DMS53 treated with DMSO at 0.1 percent for 48 hours (cell line): ENCODE results near the gene IL21R.
"Not testable (repeated sequence)": the region's sequence is repeated elsewhere in the genome, so short reads cannot be mapped to it uniquely, and the experiment has no call there.

ENCODE experiments used
- DNase-seq: peaks from one replicate; lab custom pipeline; 2025; ENCODE audit not compliant: unreplicated experiment; lab: John Stamatoyannopoulos, UW

The IL21R gene

DNA sequence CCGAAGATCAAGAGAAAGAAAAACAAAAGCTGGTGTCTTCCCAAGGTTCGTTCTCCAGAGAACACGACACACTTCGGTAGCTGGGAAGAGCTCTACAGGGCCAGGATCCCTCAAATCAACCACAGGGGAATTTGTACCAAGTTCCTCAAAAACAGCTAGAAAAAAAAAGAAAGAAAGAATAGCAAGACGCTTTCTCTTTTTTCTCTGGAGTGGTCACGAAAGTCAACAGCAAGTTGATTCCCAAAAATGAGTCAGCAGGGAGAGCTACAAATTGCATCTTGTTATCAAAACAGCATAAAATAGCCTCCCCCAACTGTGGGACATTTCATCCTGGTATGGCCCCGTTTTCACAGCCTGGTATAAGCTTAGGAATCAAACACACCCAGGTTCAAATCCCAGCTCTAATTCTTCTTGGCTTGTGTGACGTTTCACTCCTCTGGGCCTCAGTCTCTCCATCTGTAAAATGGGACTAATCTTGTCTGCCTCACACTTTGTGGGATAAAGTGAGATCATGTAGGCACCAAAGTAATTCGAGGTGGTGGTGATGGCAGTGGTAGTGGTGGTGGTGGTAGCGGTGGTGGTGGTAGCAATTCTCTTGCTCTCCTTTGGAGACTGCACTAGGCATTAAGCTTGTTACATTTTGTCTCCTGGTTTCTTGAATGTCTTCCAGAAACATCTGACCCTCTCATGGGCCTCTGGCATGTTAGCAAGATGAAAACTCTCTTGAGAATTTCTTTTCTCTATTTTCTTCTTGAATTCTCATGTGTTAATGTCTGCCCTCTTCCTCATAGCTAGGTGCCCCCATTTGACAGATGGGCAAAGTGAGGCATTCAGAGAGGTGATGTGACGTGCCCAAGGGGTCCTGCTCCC is 988 bp upstream of the IL21R start:
- no peak for DNase-seq

DNA sequence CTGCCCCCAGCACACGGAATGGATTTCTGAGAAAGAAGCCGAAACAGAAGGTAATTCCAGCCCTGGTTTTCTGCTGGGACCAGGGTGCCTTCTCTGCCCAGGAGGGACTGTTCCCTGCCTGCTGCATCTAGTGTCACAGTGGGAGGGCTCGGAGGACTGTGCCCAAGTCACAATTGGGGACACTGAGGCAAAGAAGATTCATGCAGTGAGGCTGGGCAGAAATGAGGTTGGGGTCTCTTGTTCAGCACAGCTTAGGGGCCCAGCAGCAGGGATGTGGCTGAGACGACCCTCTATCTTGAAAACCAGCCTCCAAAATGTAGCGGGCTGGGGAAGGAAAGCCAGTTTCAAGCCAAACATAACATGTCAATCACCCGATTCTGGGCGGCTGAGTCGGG is 592 bp downstream of the IL21R start:
- no peak for DNase-seq

DNA sequence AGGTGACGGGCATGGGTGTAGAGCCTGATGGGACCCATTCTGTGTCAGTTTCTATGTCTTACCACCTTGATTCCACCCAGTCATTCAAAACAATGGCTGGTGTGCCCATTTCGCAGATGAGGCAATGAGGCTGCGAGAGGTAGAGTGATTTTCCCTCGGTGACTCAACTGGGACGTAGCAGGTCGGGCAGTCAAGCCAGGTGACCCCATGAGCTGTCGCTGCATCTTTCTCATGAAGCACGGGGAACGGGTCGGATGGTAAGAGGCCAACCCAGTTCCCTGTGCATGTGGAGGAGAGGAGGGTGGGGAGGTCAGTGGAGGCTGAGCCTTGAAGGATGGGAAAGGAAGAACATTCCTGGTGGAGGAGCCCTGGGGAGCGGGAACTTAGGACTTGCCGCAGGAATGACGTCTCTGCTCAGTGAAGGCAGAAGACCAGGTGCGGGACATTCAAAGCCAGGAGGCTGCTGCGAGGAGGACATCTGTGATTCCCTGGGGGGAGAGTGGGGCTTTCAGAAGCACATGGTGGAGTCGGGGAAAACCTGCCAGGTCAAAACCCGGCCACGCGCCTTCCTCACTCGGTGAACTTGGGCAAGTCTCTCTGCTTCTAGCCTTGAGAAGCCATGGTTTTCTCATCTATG is 1.1 kb downstream of the IL21R start:
- no peak for DNase-seq

DNA sequence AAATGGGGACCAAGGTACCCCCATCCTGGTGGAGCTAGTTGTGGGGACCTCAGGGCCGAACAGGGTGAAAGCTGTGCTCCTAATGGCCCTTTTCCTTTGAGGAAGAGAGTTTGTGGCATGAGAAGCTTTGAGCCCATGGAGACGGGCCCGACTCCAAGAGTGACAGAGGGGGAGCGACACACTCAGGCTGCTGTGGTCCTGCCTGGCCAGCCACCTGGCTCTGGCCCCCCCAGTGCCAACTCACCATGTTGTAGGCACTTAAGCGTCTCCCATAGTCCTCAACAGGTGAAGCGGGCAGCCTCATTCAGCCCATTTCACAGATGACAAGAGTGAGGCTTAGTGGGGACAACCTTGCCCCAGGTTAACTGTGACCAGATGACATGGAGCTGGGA is 1.6 kb downstream of the IL21R start:
- no peak for DNase-seq

DNA sequence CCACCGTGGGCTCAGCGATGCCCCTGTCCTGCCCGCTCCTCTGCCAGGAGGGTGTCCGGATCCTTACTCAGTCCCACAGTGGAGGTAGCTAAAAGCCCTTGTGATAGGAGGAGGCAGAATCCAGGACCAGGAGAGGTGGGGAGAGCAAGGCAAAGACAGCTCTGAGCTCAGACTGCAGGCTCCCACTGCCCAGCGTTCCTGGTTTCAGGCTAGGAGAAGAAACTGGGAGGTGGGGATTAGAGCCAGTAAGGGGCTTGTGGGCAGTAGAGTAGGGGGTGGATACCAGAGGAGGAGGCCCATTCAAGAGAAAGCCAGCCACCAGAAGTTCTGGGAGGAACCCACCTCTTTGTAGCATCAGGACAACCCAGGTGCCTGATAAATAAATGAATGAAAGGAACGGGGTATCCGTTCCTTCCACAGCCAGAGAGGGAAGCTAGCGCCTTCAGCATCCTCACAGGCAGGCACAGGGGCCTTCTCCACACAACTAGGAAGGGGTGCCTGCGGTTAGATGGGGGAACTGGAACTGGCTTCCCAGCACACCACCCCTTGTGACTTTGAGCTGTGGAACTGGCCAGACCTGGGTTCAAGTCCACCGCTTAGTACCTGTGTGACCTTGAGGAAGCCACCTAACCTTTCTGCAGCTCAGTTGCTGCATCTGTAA is 2.3 kb downstream of the IL21R start:
- DNase-seq, result no peak

- no peak for DNase-seq
These were observed 3.8 kb downstream of the IL21R start for GRCh38 chr16:27405546-27406451.

GRCh38 chr16:27406511-27407128 is 4.6 kb downstream of the IL21R start:
- no peak for DNase-seq

GRCh38 chr16:27407133-27407532 is 5.2 kb downstream of the IL21R start:
- DNase-seq, result no peak

- DNase-seq, result no peak
These were observed 6.1 kb downstream of the IL21R start for GRCh38 chr16:27408012-27408601.

DNA sequence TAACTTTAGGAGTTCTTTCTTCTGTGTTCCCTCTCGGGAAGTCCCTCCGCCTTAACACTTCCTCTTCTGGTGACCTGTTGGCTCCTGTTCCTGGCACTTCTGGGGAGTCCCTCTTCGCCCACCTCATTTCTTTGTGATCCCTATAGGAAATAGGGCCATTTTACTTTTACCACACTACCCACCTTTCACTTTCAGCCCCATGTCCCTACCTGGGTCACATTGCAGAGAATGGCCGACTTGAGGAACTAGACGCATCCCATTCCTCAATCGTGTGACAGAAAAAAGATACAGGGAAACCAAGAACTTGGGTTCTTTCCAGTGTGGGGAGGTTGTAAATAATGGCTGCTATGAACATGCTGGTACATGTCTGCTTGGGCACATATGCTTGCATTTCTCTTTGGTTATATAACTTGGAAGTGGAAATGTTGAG is 6.6 kb downstream of the IL21R start:
- DNase-seq, result no peak

GRCh38 chr16:27409958-27410357 is 8.0 kb downstream of the IL21R start:
- DNase-seq, result not testable (repeated sequence)

DNA sequence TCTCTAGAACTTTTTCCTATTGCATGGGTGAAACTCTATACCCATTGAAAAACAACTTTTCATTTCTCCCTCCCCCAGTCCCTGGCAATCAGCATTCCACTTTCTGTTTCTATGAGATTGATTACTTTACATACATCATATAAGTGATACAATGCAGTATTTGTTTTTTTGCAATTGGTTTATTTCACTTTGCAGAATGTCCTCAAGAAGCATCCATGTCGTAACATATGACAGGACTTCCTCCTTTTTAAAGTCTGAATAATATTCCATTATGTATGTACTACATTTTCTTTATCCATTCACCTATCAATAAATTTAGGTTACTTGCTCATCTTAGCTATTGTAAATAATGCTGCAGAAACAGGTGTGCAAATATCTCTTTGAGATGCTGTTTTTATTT is 8.8 kb downstream of the IL21R start:
- no peak for DNase-seq

DNA sequence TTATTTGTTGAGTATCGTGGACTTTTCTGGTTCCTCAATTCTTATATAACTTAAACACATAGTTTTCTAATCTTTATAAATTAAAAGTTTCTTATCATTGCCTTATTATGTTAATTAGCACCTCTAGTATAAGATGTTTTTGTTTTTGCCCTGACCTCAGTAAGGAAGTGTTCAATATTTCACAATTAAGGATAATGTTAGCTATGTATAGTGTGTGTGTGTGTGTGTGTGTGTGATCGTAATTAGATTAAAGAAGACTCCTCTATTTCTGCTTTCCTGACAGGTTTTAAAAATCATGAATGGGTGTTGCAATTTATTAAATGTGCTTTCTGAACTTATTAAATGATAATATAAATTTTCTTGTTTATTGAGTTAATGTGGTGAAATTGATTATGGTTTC is 12.0 kb downstream of the IL21R start:
- no peak for DNase-seq

DNA sequence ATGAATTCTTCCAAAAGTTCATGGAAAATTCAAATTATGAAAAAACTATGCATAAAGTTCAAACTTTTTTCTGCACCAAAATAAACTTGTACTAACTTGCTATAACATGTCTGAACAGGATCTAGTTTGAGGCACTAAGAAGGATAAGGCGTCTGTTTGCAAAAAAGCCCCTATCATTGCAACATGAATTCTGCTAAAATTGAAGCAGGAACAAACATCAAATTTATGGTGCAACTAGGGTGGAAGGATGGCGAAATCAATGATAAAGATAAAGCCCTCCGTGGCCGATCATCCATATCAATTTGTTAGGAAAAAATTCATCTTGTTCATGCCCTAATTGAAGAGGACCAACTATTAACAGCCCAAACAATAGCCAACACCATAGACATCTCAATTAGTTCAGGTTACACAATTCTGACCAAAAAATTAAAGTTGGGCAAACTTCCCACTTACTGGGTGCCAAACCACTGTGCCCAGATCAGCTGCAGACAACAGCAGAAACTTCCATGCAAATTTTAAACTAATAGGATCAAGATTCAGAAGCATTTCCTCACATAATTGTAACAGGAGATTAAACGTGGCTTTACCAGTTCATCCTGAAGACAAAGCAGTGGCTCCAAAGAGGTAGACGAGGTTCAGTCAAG is 12.9 kb downstream of the IL21R start:
- no peak for DNase-seq

DNA sequence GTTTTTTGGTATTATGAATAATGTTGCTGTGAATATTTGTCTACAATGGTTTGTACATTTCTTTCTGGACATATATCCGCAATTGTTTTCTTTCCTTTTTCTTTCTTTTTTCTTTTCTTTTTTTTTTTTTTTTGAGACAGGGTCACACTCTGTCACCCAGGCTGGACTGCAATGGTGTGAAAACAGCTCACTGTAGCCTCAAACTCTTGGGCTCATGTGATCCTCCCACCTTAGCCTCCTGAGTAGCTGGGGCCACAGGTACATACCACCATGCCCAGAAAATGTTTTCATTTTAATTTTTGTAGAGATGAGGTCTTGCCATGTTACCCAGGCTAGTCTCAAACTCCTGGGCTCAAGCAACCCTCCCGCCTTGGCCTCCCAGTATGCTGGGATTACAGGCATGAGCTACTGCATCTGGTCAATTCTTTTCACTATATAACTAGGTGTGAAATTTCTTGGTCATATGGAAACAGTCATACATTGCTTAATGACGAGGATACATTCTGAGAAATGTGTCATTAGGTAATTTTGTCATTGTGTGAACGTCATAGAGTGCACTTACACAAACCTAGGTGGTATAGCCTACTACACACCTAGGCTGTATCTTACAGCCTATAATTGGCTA is 15.2 kb downstream of the IL21R start:
- no peak for DNase-seq

GRCh38 chr16:27421961-27422740 is 20.2 kb downstream of the IL21R start:
- DNase-seq, result no peak

DNA sequence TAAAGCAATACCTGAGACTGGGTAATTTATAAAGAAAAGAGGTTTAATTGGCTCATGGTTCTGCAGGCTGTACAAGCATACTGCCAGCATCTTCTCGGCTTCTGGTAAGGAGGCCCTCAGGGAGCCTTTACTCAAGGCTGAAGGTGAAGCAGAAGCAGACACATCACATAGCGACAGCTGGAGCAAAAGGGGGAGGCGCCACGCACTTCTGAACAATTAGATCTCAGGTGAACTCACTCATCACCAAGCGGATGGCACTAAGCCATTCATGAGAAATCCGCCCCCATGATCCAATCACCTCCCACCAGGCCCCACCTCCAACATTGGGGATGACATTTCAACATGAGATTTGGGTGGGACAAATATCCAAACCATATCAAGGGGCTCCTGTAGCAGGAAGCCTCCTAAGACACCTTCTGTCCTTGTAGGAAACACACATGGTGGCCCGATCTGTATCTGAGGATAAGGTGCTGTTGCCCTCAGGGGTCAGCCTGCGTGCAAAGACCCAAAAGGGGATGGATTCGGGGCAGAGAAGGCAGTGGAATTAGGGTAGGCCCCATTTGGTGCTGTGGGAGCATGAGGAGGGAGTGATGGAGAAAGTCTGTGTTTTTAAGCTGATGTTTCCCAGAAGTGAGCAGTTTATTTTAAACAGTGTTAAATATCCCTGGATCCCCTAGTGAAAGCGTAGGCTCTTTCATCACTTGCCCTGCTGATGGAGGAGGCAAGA is 23.0 kb downstream of the IL21R start:
- DNase-seq, result no peak

DNA sequence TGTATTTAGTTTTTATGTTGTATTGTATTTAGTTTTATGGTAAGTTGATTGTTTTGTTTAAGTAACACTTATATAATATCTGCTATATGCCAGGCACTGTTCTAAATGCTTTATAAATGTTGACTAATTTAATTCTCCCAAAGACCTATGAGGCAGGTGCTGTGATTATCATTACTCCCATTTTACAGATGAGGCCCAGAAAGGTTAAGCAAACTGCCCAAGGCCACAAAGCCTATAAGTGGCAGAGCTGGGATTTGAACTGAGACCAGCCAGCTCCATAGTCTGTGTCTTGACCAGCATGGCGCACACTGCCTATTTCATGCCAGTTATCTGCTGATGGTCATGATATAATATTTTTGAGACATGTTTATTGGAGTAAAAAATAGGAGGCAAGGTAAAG is 24.0 kb downstream of the IL21R start:
- no peak for DNase-seq
